Stimulated activated CD8-positive, alpha-beta memory T cell treated with anti-CD3 and anti-CD28 coated beads, Interleukin-2, amount 100 ng/mL, for 48 hours (primary cell): Measurements from ENCODE around the gene PAPSS2.
A peak's percentile ranks its signal among the peaks of the same experiment; 100 is the strongest.
"Not testable (repeated sequence)": the region's sequence is repeated elsewhere in the genome, so short reads cannot be mapped to it uniquely, and the experiment has no call there.

Experiments used
- DNase-seq, 2 donors: peaks; one replicate each; pipeline ENCODE4 v3.0.0-alpha.2; 2020; ENCODE audit warnings: low read depth in 2 of 2

The PAPSS2 gene

GRCh38 chr10:87659571-87660483 lies at the start of gene PAPSS2:
Gene PAPSS2 (plus strand): TSS chr10:87659878. CDS start chr10:87659982, 104 bp downstream.
- peak; percentile 7 to 16 for DNase-seq

DNA sequence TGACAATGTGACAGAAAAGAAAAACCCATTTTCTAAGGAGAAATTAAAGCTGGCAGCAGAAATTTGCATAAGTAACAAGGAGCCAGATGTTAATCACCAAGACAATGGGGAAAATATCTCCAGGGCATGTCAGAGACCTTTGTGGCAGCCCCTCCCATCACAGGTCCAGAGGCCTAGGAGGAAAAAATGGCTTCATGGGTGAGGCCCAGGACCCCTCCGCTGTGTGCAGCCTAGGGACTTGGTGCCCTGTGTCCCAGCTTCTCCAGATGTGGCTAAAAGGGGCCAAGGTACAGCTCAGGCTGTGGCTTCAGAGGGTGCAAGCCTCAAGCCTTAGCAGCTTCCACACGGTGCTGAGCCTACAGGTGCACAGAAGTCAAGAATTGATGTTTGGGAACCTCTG lies 48.3 kb upstream of the PAPSS2 start:
- not testable (repeated sequence) for DNase-seq

DNA sequence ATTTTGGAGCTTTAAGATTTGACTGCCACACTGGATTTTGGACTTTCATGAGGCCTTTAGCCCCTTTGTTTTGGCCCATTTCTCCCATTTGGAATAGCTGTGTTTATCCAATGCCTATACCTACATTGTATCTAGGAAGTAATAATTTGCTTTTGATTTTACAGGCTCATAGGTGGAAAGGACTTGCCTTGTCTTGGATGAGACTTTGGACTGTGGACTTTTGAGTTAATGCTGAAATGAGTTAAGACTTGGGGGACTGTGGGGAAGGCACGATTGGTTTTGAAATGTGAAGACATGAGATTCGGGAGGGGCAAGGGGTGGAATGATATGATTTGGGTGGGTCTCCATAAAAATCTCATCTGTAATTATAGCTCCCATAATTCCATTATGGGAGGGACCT lies 47.6 kb upstream of the PAPSS2 start:
- DNase-seq: no peak

- DNase-seq: no peak
Observed at GRCh38 chr10:87613751-87614150, 45.9 kb upstream of the PAPSS2 start.

DNA sequence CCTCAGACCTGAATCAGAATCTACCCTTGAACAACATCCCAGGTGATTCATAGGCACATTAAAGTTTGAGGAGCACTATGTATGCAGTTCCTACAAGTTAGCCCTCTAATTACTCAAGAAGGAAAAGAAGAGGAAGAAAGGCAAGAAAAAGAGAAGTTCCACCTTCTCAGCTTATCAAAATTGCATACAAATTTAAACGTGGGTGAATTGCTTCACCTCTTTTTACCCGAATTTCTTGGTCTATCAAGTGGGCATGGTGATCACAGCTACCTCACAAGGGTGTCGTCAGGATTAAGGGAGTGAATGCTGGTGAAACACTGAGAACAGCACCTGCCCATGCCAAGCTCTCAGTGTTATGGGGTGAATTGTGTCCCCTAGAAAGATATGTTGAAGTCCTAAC lies 43.8 kb upstream of the PAPSS2 start:
- no peak for DNase-seq

DNA sequence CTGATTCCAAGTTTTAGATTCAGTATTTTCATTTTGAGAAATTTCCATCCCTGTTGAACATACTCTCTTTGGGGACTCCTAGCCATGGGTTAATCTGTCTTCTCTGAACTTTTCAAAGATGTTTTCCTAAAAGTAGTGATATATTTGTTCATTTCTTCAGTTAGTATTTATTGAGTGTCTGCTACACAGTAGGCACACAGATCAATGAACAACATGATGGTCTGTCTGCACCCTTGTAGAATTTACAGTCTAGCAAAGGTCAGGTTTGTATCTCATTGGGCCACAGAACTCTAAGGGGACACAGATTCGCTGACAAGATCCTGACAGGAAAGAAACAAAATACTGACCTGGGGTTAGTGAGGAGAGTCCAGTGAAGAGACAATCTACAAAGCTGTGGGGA lies 42.2 kb upstream of the PAPSS2 start:
- no peak for DNase-seq

DNA sequence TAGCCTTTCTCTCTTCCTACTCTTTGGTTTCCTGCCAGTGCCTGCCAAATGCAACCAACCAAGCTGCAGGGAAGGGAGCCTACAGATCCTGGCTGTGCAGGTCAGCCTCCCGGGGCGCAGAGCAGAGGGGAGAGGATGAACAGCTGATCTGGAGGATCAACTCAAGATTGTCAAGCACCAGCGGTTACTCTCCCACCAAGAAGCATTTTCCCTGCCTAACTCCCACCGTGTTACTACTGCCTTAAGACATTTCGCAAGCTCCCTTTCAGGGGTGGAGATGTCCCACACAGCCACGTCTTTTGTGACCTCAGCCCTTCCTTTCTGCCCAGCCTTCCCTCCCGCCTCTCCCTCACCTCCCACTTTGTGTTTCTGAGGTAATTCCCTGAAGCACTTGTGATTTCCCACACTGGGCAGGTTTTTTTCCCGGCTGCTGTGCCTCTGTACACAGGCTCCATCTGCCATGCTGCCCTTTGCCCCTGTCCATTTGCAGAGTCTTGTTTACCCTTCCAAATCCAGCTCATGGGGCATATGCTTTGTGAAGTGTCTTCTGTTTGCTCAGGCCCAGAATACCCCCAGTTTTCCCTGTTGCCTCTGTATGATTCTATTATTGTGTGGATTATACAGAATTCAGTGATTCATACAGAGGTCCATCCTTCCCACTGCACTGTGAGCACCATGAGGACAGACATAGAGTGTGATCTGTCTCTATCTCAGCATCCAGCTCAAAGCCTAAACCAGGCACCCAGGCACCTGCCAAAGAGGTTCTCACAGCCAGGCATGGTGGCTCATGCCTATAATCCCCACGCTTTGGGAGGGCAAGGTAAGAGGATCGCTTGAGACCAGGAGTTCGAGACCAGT lies 40.9 kb upstream of the PAPSS2 start:
- DNase-seq: no peak

GRCh38 chr10:87619705-87620104 lies 40.0 kb upstream of the PAPSS2 start:
- no peak for DNase-seq

DNA sequence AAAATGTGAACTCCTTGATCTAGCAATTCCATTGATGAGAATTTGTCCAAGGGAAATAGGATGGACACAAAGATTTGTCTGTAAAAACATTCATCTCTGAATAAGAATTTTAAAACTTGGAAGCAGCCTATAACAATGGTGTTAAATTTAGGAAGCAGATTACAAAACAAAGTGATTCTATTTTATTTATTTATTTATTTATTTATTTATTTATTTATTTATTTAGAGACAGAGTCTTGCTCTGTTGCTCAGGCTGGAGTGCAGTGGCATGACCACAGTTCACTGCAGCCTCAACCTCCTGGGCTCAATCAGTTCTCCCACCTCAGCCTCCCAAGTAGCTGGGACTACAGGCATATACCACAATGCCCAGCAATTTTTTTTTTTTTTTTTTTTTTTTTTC lies 38.2 kb upstream of the PAPSS2 start:
- not testable (repeated sequence) for DNase-seq

GRCh38 chr10:87622314-87623004 lies 37.2 kb upstream of the PAPSS2 start:
- DNase-seq: no peak

GRCh38 chr10:87623191-87623590 lies 36.5 kb upstream of the PAPSS2 start:
- DNase-seq: no peak

DNA sequence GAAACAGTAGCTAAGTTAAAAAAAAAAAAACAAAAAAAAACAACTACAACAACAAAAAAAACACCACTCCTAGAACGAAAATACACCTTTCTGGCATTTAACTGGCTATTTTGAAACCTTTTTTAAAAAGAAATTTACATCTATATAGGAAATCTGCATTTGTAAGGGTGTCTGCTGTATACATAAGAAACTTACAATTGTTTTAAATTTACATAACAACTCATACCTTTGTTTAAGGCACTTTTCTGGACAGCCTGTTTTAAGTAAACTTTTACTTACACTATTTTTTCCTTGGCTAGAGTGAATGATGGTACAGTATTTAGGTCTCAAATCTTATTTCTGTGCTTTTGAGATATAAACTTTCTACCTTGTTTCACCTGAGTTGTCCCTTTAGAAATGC lies 34.0 kb upstream of the PAPSS2 start:
- DNase-seq: no peak

GRCh38 chr10:87626422-87626892 lies 33.2 kb upstream of the PAPSS2 start:
- no peak for DNase-seq

DNA sequence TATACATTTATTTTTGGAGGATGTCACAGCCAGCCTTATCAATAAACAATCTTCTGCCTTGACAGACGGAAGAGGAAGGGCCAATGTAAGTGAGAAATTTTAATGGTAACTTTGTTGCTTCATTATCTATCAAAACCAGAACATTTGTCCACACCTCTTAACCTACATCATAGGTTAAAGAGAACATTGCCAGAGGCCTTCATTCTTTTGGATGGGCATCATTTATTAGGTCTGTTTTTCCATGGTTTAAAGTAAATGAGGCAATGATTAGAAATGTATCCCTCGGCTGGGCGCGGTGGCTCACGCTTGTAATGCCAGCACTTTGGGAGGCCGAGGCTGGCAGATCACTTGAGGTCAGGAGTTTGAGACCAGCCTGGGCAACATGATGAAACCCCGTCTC lies 29.5 kb upstream of the PAPSS2 start:
- DNase-seq: no peak

DNA sequence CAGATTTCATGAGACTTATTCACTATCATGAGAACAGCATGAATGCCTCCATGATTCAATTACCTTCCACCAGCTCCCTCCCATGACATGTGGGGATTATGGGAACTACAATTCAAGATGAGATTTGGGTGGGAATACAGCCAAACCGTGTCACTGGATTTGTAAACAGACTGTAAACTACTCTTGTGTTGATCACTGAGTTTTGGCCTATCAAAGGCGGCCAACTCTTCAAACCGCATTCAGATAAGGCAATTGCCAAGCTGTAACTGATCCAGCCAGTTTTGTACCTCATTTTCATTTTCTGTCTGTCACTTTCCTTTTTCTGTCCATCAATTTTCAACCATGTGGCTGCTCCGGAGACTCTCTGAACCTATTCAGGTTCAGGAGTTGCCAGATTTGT lies 27.2 kb upstream of the PAPSS2 start:
- no peak for DNase-seq

DNA sequence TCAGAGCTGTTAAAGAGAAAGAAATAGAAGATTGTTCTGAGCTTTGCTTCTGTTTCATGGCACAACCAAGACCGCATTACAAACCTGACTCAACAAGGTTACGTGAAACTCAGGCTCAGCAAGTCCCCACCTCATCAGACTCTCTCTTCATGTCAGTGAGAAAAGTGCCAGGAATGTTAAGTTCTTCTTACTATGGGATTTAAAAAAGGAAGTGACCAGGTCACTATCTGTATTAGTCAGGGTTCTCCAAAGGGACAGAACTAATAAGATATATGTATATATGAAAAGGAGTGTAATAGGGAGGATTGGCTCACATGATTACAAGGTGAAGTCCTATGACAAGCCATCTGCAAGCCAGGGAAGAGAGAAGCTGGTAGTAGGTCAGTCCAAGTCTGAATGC lies 25.4 kb upstream of the PAPSS2 start:
- no peak for DNase-seq

DNA sequence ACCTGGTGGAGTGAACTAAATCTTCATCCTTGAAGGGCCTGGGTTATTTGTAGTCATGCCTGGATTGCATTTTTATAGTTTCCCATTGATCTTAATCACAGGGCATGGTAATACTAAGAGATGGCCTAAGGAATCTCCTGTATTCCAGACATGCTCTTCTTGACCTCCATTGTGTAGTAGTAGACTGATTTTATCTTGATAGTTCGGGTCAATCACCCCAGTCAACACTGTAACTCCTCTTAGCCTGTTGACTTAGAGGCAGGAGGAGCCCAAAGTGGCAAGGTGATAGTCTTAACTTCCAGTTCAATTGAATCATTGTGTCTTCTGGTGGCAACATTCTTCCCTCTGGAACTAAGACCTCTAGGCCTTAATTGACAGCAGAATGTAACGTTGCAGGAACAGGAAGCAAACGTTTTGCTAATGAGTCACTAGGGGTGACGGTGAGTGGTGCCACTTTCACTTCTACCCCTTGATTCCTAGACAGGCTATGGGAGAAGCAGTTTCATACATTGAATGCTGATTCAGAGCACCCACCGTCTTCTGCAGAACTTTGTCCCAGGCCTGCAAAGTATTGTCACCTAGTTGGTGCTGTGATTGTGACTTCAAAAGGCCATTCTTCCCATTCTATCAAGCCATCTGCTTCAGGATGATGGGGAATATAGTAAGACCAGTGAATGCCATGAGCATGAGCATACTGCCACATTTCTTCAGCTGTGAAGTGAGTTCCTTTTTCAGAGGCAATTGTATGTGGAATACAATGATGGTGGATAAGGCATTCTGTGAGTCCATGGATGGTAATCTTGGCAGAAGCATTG lies 24.0 kb upstream of the PAPSS2 start:
- peak in 1 of 2 donors; percentile 27 for DNase-seq

DNA sequence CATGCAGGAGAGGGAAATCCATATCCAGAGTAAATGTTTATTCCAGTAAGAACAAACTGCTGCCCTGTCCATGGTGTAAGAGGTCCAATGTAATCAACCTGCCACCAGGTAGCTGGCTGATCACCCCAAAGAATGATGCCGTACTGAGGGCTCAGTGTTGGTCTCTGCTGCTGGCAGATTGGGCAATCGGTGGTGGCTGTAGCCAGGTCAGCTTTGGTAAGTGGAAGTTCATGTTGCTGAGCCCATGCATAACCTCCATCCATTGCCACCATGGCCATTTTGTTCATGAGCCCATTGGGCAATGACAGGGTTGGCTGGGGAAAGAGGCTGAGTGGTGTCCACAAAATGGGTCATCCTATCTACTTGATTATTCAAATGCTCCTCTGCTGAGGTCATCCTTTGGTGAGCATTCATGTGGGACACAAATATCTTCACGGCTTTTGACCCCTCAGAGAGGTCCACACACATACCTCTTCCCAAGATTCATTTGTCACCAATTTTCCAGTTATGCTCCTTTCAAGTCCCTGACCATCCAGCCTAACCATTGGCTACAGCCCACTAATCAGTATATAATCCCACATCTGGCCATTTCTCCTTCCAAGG lies 23.3 kb upstream of the PAPSS2 start:
- no peak for DNase-seq

DNA sequence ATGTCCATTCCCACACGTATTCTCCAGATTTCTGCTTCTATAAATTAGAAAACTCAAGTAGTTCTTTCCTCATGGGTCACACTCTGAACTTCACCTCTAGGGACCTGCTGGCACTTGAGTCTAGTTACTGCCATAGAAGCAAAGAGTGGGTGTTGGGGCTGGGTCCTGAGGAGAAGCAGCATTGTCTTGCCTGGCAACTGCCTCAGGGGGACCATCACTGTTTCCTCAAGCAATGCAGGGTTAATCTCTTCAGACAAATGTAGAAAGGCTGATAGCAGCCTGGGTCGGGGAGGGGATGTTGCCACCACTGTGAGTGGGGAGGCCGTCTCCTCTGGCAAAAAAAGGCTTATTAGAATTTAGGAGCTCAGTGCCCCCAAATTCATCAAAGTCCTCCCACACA lies 20.2 kb upstream of the PAPSS2 start:
- no peak for DNase-seq

DNA sequence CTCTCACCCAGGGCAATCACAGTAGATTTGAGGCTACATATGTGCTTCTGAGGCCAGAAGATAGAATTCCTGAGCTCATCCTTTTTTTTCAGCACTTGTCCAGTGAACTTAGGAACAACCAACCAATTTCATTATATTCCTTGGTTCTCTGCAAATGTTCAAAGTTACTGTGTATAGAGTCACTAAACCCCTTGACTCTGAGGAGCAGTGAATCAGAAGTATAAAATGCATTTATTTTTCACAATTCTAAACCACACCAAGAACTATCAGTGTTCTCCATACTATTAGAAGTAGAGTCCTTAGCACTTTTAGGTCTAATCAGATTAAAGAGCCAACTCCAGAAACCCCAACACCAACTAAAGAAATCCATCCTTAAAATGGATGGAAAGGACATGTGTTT lies 19.6 kb upstream of the PAPSS2 start:
- no peak for DNase-seq

GRCh38 chr10:87642486-87642885 lies 17.2 kb upstream of the PAPSS2 start:
- no peak for DNase-seq
